PFSK-1 (cell line): ENCODE measurements around the gene MYO5B.

Experiments
- FOXP2 ChIP-seq: optimal IDR thresholded peaks from 2 replicates; pipeline ENCODE3; 2011; ENCODE audit warnings: borderline replicate concordance, control low read depth, inconsistent platforms; ENCODE audit not compliant: insufficient read depth; ENCODE audit errors: extremely low read length, extremely low read depth
- POLR2AphosphoS5 ChIP-seq: IDR thresholded peaks from 2 replicates; pipeline ENCODE4 v1.6.1; 2012; ENCODE audit warnings: low read depth, mild to moderate bottlenecking, control low read depth, low read length, moderate library complexity
- SIN3A ChIP-seq: IDR thresholded peaks from 2 replicates; pipeline ENCODE4 v1.6.1; 2012; ENCODE audit warnings: mild to moderate bottlenecking, low read length, moderate library complexity, borderline replicate concordance; ENCODE audit not compliant: insufficient read depth
- TAF1 ChIP-seq: IDR thresholded peaks from 2 replicates; pipeline ENCODE4 v1.6.1; 2012; ENCODE audit warnings: low read length, control low read depth, borderline replicate concordance; ENCODE audit not compliant: insufficient read depth
- TF ChIP-seq, protein P1 (sequence below), 2 experiments: IDR thresholded peaks; 2 replicates each; pipeline versions ENCODE4 v1.6.1 to v1.8.0; 2011 to 2012; ENCODE audit warnings: low read depth in 2 of 2, low read length in 2 of 2, control low read depth in 1 of 2, inconsistent platforms in 1 of 2, mild to moderate bottlenecking in 1 of 2, moderate library complexity in 1 of 2; ENCODE audit not compliant: insufficient read depth in 1 of 2

The MYO5B gene

DNA sequence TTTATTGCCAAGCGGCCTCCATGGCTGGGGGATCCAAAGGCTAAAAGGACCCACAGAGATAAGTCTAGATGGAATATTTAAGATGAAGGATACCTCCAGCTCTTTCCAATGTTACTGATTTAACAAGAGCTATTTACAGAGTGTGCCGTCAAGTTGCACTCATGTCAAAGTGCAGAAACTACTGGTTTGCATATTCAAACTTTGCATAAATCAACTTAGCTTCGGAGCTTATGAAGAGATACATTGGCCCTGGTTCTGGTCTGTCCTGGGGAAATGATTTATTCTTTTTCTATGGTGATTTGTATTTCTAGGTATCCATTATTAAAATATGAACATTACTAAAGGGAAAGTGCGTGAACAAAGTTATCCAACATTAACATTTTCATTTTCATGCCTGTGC lies 14.4 kb upstream of the MYO5B start:
- TF ChIP-seq FOXP2: no peak
- TF ChIP-seq SIN3A: no peak
- no peak for TF ChIP-seq TAF1
- no peak for TF ChIP-seq POLR2AphosphoS5
- TF ChIP-seq, protein P1, sequence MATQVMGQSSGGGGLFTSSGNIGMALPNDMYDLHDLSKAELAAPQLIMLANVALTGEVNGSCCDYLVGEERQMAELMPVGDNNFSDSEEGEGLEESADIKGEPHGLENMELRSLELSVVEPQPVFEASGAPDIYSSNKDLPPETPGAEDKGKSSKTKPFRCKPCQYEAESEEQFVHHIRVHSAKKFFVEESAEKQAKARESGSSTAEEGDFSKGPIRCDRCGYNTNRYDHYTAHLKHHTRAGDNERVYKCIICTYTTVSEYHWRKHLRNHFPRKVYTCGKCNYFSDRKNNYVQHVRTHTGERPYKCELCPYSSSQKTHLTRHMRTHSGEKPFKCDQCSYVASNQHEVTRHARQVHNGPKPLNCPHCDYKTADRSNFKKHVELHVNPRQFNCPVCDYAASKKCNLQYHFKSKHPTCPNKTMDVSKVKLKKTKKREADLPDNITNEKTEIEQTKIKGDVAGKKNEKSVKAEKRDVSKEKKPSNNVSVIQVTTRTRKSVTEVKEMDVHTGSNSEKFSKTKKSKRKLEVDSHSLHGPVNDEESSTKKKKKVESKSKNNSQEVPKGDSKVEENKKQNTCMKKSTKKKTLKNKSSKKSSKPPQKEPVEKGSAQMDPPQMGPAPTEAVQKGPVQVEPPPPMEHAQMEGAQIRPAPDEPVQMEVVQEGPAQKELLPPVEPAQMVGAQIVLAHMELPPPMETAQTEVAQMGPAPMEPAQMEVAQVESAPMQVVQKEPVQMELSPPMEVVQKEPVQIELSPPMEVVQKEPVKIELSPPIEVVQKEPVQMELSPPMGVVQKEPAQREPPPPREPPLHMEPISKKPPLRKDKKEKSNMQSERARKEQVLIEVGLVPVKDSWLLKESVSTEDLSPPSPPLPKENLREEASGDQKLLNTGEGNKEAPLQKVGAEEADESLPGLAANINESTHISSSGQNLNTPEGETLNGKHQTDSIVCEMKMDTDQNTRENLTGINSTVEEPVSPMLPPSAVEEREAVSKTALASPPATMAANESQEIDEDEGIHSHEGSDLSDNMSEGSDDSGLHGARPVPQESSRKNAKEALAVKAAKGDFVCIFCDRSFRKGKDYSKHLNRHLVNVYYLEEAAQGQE (IDR thresholded peaks at IDR 0.05; ENCODE audit: insufficient read depth in 1 of 2, low read depth in 2 of 2, low read length in 2 of 2): no peak

DNA sequence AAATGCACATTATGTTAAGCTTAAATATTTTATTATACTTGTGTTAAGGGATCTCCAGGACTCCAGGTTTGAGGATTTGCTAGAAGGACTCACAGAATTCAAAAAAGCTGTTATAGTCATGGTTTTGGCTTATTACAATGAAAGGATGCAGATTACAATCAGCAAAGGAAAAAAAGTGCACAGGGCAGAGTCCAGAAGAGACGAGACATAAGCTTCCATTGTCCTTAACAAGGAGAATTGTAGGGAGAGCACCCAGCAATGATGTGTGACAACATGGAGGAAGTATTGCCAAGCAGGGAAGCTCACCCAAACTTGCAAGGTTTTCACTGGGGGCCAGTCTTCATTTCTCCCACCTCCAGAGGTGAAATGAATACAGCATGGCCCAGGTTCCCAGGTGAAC lies 12.8 kb upstream of the MYO5B start:
- TF ChIP-seq FOXP2: no peak
- TF ChIP-seq, protein P1 (IDR thresholded peaks at IDR 0.05; ENCODE audit: insufficient read depth in 1 of 2, low read depth in 2 of 2, low read length in 2 of 2): no peak
- no peak for TF ChIP-seq TAF1
- no peak for TF ChIP-seq SIN3A
- no peak for TF ChIP-seq POLR2AphosphoS5

DNA sequence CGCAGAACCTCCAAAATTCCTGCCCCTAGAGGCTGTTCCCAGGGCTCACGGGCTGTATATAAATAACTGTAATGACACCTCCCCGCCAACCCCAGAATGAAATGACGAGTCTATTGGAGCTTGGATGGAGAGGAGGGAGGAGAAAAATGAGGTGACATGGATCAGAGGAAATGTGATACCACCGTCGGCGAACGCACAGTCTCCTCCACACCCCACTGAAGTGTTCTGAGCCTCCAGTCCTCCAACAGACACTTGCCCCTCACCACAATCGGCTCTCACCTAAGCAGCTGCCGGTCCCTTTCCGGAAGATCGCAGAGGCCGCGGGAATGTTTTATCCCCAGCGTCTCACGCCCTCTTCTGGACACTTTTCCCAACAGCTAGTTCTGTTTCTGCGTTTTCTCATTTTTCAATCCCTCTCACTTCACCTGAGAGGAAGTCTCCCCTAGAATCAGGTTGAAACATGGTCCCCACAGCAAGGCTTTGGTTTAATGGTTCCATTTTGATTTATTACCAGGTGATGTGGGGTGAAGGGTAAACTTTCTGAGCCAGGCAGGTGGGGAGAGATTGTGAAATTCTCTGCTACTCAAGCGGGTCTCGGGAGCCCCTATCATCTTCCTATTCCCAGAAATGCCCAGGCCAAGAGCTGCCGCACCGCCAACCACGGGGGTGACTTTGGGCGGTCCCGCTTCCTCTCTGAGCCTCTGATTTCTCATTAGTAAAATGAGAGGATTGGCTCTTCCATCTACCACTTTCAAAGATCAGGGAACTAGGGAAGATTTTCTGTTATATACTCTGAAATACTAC lies 9.1 kb upstream of the MYO5B start:
- TF ChIP-seq SIN3A: no peak
- TF ChIP-seq POLR2AphosphoS5: no peak
- no peak for TF ChIP-seq FOXP2
- TF ChIP-seq, protein P1 (IDR thresholded peaks at IDR 0.05; ENCODE audit: insufficient read depth in 1 of 2, low read depth in 2 of 2, low read length in 2 of 2): no peak
- TF ChIP-seq TAF1: no peak

DNA sequence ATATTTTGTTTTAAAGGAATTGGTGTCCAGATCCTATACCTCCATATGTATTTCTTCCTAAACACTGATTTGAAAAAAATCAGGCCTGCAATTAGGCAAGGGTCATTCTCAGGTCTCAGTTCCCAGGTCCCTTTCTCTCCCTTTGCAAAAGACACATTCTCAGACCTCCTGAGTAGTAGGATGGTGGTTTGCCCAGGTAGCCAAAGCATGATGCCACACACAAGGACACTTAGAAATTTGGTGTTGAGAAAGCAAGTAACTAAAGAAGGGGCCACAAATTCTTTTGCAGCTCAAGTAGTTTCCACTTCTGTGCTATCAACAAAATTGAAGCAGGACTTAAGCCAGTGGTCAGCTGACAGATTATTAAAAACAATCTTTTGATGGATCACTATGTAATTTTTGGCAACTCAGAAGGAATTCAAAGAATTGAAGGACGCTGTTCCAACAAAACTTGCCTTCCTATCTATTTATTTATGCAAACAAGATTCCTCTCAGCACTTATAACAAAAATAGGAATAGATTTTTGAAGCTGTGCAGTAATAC lies 6.6 kb upstream of the MYO5B start:
- TF ChIP-seq, protein P1 (IDR thresholded peaks at IDR 0.05; ENCODE audit: insufficient read depth in 1 of 2, low read depth in 2 of 2, low read length in 2 of 2): no peak
- TF ChIP-seq POLR2AphosphoS5: no peak
- no peak for TF ChIP-seq FOXP2
- TF ChIP-seq SIN3A: no peak
- no peak for TF ChIP-seq TAF1

DNA sequence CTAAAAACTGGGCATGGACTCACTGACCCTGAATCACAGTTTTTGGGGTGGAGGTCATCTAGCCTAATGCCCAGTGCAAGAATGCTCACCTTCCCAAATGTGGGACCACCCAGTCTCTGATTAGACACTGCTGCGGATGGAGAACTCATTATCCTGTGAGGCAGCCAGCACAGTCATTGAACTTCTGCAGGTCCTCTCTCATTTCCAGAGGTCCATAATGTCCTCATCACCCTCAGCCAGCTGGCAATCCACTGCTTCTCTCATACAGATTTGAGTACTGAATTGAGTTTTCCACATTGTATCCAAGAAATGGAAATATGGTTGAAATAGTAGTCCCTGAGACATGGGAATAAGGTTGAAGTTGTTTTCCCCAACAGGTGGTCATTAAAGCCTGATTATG lies 5.0 kb upstream of the MYO5B start:
- TF ChIP-seq FOXP2: no peak
- no peak for TF ChIP-seq SIN3A
- no peak for TF ChIP-seq TAF1
- TF ChIP-seq, protein P1 (IDR thresholded peaks at IDR 0.05; ENCODE audit: insufficient read depth in 1 of 2, low read depth in 2 of 2, low read length in 2 of 2): no peak
- no peak for TF ChIP-seq POLR2AphosphoS5
